ENCODE data around the gene TOMM22. TPM values are rescaled to one million over a fixed set of nuclear protein-coding genes. Genes with fewer than 3 reads are reported as not detected.

The TOMM22 gene
- total and polyA plus RNA-seq, 2 experiments from 2014 or later = 84.0 to 131 TPM

GRCh38 chr22:38727123-38727522 lies 45.4 kb downstream of the TOMM22 start:
- Mint-ChIP-seq H3K9me3 (no peaks in the 10 kb centered on the region), H3K4me1 (no peaks in the 10 kb centered on the region; the same call in 2 of the 3 replicates), H3K27me3 (ENCODE audit: insufficient read depth, low read depth, poor library complexity) (peaks cover 5% of the 10 kb centered on the region), H3K36me3 (ENCODE audit: low read depth) (peaks cover 90% of the 10 kb centered on the region), H3K4me3 (no peak overlapping the region), H3K27ac (no peak overlapping the region)
- H3K27me3 ChIP-seq (ENCODE audit: insufficient read depth) = no peaks in the 10 kb centered on the region
- peaks cover 52% of the 10 kb centered on the region for H3K36me3 ChIP-seq (ENCODE audit: insufficient read depth)
- H3K4me1 ChIP-seq (ENCODE audit: insufficient read depth) = no peaks in the 10 kb centered on the region
- no peak overlapping the region for H2AFZ ChIP-seq
- H3K4me3 ChIP-seq = no peak overlapping the region
- H3K27ac ChIP-seq (ENCODE audit: low read depth) = no peak overlapping the region
- peaks cover 9% of the 10 kb centered on the region; the same call in 1 of the 2 replicates for H4K20me1 ChIP-seq (replicated peaks; ENCODE audit: insufficient read depth)
- TF ChIP-seq EZH2 (IDR thresholded peaks at IDR 0.05; ENCODE audit: low read depth, unreplicated experiment) (no peak), JUNB (IDR thresholded peaks at IDR 0.05; ENCODE audit: unreplicated experiment) (no peak), CTCF (conservative IDR thresholded peaks at IDR 0.05; ENCODE audit: low read depth in 2 of 2) (no peak), ZNF114 (CRISPR knock-in tag; IDR thresholded peaks at IDR 0.05) (no peak), STAT1 (IDR thresholded peaks at IDR 0.05; ENCODE audit: unreplicated experiment) (no peak), POLR2AphosphoS5 (IDR thresholded peaks at IDR 0.05; ENCODE audit: low read depth) (no peak), EZH2phosphoT487 (IDR thresholded peaks at IDR 0.05; ENCODE audit: unreplicated experiment) (no peak), CREB1 (CRISPR knock-in tag; IDR thresholded peaks at IDR 0.05; ENCODE audit: low read depth) (no peak), NANOG (IDR thresholded peaks at IDR 0.05; ENCODE audit: borderline replicate concordance) (no peak), ZNF462 (CRISPR knock-in tag; IDR thresholded peaks at IDR 0.05) (no peak), ZNF331 (CRISPR knock-in tag; IDR thresholded peaks at IDR 0.05; ENCODE audit: low read depth) (no peak)
- TF ChIP-seq, protein P1, sequence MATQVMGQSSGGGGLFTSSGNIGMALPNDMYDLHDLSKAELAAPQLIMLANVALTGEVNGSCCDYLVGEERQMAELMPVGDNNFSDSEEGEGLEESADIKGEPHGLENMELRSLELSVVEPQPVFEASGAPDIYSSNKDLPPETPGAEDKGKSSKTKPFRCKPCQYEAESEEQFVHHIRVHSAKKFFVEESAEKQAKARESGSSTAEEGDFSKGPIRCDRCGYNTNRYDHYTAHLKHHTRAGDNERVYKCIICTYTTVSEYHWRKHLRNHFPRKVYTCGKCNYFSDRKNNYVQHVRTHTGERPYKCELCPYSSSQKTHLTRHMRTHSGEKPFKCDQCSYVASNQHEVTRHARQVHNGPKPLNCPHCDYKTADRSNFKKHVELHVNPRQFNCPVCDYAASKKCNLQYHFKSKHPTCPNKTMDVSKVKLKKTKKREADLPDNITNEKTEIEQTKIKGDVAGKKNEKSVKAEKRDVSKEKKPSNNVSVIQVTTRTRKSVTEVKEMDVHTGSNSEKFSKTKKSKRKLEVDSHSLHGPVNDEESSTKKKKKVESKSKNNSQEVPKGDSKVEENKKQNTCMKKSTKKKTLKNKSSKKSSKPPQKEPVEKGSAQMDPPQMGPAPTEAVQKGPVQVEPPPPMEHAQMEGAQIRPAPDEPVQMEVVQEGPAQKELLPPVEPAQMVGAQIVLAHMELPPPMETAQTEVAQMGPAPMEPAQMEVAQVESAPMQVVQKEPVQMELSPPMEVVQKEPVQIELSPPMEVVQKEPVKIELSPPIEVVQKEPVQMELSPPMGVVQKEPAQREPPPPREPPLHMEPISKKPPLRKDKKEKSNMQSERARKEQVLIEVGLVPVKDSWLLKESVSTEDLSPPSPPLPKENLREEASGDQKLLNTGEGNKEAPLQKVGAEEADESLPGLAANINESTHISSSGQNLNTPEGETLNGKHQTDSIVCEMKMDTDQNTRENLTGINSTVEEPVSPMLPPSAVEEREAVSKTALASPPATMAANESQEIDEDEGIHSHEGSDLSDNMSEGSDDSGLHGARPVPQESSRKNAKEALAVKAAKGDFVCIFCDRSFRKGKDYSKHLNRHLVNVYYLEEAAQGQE (IDR thresholded peaks at IDR 0.05; ENCODE audit: unreplicated experiment) = no peak
- TF ChIP-seq, protein P2, sequence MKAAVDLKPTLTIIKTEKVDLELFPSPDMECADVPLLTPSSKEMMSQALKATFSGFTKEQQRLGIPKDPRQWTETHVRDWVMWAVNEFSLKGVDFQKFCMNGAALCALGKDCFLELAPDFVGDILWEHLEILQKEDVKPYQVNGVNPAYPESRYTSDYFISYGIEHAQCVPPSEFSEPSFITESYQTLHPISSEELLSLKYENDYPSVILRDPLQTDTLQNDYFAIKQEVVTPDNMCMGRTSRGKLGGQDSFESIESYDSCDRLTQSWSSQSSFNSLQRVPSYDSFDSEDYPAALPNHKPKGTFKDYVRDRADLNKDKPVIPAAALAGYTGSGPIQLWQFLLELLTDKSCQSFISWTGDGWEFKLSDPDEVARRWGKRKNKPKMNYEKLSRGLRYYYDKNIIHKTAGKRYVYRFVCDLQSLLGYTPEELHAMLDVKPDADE (IDR thresholded peaks at IDR 0.05) = no peak
- no peaks in the 10 kb centered on the region for H3K9me2 ChIP-seq (ENCODE audit: insufficient read depth)
- no peaks in the 10 kb centered on the region; the same call in 1 of the 2 replicates for H3K79me2 ChIP-seq (replicated peaks; ENCODE audit: insufficient read depth)
- ATAC-seq (no peak), DNase-seq (ENCODE audit: low spot score) (no peak)
- H3K4me2 ChIP-seq = no peak overlapping the region
- H3F3A ChIP-seq (replicated peaks; ENCODE audit: low read depth) = no peaks in the 10 kb centered on the region

Measured in GM23338 (cell line).